Astrocyte of the hippocampus (primary cell): ENCODE data around the gene BMPR1A.
"Not testable (repeated sequence)": the region's sequence is repeated elsewhere in the genome, so short reads cannot be mapped to it uniquely, and the experiment has no call there.

Experiments used
- DNase-seq: peaks from one replicate; pipeline ENCODE4 v3.0.0; 2011; ENCODE audit warnings: low read depth, low spot score

Gene BMPR1A

GRCh38 chr10:86968271-86968993 is 212.0 kb downstream of the BMPR1A start, which contains the start of gene ADIRF:
ADIRF (plus strand) TSS chr10:86968482; CDS start chr10:86968545, 63 bp downstream.
- no peak for DNase-seq

- no peak for DNase-seq
These were observed 212.6 kb downstream of the BMPR1A start for GRCh38 chr10:86968994-86969355.

GRCh38 chr10:86969421-86970041 is 213.1 kb downstream of the BMPR1A start:
- DNase-seq = no peak

GRCh38 chr10:86970162-86970981 is 214.0 kb downstream of the BMPR1A start:
- DNase-seq = no peak

GRCh38 chr10:86970982-86971231 is 214.5 kb downstream of the BMPR1A start:
- no peak for DNase-seq

- DNase-seq = peak; percentile 94
These were observed 215.0 kb downstream of the BMPR1A start for GRCh38 chr10:86971232-86971991.

- no peak for DNase-seq
These were observed 216.4 kb downstream of the BMPR1A start for GRCh38 chr10:86972613-86973380.

- DNase-seq = no peak
These were observed 218.1 kb downstream of the BMPR1A start for GRCh38 chr10:86974484-86974883.

GRCh38 chr10:86976362-86977056 is 220.1 kb downstream of the BMPR1A start:
- DNase-seq = no peak

GRCh38 chr10:86978457-86978856 is 222.0 kb downstream of the BMPR1A start:
- DNase-seq = not testable (repeated sequence)

GRCh38 chr10:86979296-86979818 is 222.9 kb downstream of the BMPR1A start:
- no peak for DNase-seq

- no peak for DNase-seq
These were observed 223.6 kb downstream of the BMPR1A start for GRCh38 chr10:86979977-86980448.

- DNase-seq = not testable (repeated sequence)
These were observed 224.6 kb downstream of the BMPR1A start for GRCh38 chr10:86981020-86981419.

GRCh38 chr10:86981716-86982115 is 225.3 kb downstream of the BMPR1A start:
- no peak for DNase-seq
